SK-N-SH treated with all-trans-retinoic acid at 6 μM for 48 hours (cell line): ENCODE results near the gene WNK1.
"Not testable (repeated sequence)": the region's sequence is repeated elsewhere in the genome, so short reads cannot be mapped to it uniquely, and the experiment has no call there.

Experiments used
- ATAC-seq: fragments of 200-7000 bp; cut with Tn5 transposase; 3 replicates; pipeline ENCODE4 v1.9.1; 2020; ENCODE audit warnings: mild to moderate bottlenecking, moderate library complexity
- BACH2 ChIP-seq: fragments of 250-450 bp; sonication (Bioruptor Pico); IDR thresholded peaks from 2 replicates; pipeline ENCODE4 v1.9.0; 2021; ENCODE audit warnings: mild to moderate bottlenecking, borderline replicate concordance
- CSDC2 ChIP-seq: fragments of 250-450 bp; sonication (Bioruptor Pico); IDR thresholded peaks from 2 replicates; pipeline ENCODE4 v1.5.0; 2020; ENCODE audit warnings: mild to moderate bottlenecking, moderate library complexity
- ESRRG ChIP-seq: fragments of 250-450 bp; sonication (Bioruptor Pico); IDR thresholded peaks from 2 replicates; pipeline ENCODE4 v1.6.1; 2021; ENCODE audit warnings: mild to moderate bottlenecking
- GLIS3 ChIP-seq: fragments of 250-450 bp; sonication (Bioruptor Pico); IDR thresholded peaks from 2 replicates; pipeline ENCODE4 v1.5.0; 2020; ENCODE audit warnings: mild to moderate bottlenecking, moderate library complexity
- ISL1 ChIP-seq: fragments of 250-450 bp; sonication (Bioruptor Pico); IDR thresholded peaks from 2 replicates; pipeline ENCODE4 v2.1.2; 2022; ENCODE audit warnings: mild to moderate bottlenecking, moderate library complexity
- OSR1 ChIP-seq: fragments of 250-450 bp; sonication (Bioruptor Pico); IDR thresholded peaks from 2 replicates; pipeline ENCODE4 v1.8.0; 2022; ENCODE audit warnings: moderate library complexity, mild to moderate bottlenecking, inconsistent platforms
- PPARA ChIP-seq: fragments of 250-450 bp; sonication (Bioruptor Pico); IDR thresholded peaks from 2 replicates; pipeline ENCODE4 v1.5.0; 2020; ENCODE audit warnings: mild to moderate bottlenecking, borderline replicate concordance
- RARB ChIP-seq: fragments of 250-450 bp; sonication (Bioruptor Pico); IDR thresholded peaks from 2 replicates; pipeline ENCODE4 v1.8.0; 2021; ENCODE audit warnings: mild to moderate bottlenecking, moderate library complexity
- SNAI2 ChIP-seq: fragments of 250-450 bp; sonication (Bioruptor Pico); IDR thresholded peaks from 2 replicates; pipeline ENCODE4 v1.5.0; 2020; ENCODE audit warnings: mild to moderate bottlenecking, moderate library complexity
- TOX ChIP-seq: fragments of 250-450 bp; sonication (Bioruptor Pico); IDR thresholded peaks from 2 replicates; pipeline ENCODE4 v1.8.0; 2021; ENCODE audit warnings: mild to moderate bottlenecking, moderate library complexity, borderline replicate concordance
- ZC3H10 ChIP-seq: fragments of 250-450 bp; sonication (Bioruptor Pico); IDR thresholded peaks from 2 replicates; pipeline ENCODE4 v1.5.1; 2021; ENCODE audit warnings: mild to moderate bottlenecking, moderate library complexity
- ZFP3 ChIP-seq: fragments of 250-450 bp; sonication (Bioruptor Pico); IDR thresholded peaks from 2 replicates; pipeline ENCODE4 v1.5.0; 2020; ENCODE audit warnings: mild to moderate bottlenecking, moderate library complexity
- ZFP30 ChIP-seq: fragments of 450-650 bp; formaldehyde crosslinking; IDR thresholded peaks from 2 replicates; pipeline ENCODE4 v1.5.0; 2022; ENCODE audit warnings: mild to moderate bottlenecking, moderate library complexity
- ZNF565 ChIP-seq: fragments of 450-650 bp; formaldehyde crosslinking; conservative IDR thresholded peaks from 2 replicates; pipeline ENCODE4 v1.5.0; 2020; ENCODE audit warnings: low read depth, mild to moderate bottlenecking, moderate library complexity
- ZNF70 ChIP-seq: fragments of 450-650 bp; formaldehyde crosslinking; IDR thresholded peaks from 2 replicates; pipeline ENCODE4 v1.5.0; 2020; ENCODE audit warnings: mild to moderate bottlenecking, moderate library complexity
- ZNF8 ChIP-seq: fragments of 450-650 bp; formaldehyde crosslinking; IDR thresholded peaks from 2 replicates; pipeline ENCODE4 v1.5.0; 2020; ENCODE audit warnings: mild to moderate bottlenecking, moderate library complexity
- TF ChIP-seq, protein P1 (sequence below): fragments of 250-450 bp; sonication (Bioruptor Pico); IDR thresholded peaks from 2 replicates; pipeline ENCODE4 v1.5.1; 2021; ENCODE audit warnings: mild to moderate bottlenecking, moderate library complexity
- TF ChIP-seq, protein P2 (sequence below): fragments of 250-450 bp; sonication (Bioruptor Pico); IDR thresholded peaks from 2 replicates; pipeline ENCODE4 v1.5.0; 2020; ENCODE audit warnings: mild to moderate bottlenecking, moderate library complexity
- TF ChIP-seq, protein P3 (sequence below): fragments of 250-450 bp; sonication (Bioruptor Pico); IDR thresholded peaks from 2 replicates; pipeline ENCODE4 v1.8.0; 2021; ENCODE audit warnings: low read depth, mild to moderate bottlenecking, moderate library complexity, borderline replicate concordance
- TF ChIP-seq, protein P4 (sequence below): fragments of 250-450 bp; sonication (Bioruptor Pico); IDR thresholded peaks from 2 replicates; pipeline ENCODE4 v1.5.1; 2020; ENCODE audit warnings: low read depth, mild to moderate bottlenecking, moderate library complexity

Gene WNK1

DNA sequence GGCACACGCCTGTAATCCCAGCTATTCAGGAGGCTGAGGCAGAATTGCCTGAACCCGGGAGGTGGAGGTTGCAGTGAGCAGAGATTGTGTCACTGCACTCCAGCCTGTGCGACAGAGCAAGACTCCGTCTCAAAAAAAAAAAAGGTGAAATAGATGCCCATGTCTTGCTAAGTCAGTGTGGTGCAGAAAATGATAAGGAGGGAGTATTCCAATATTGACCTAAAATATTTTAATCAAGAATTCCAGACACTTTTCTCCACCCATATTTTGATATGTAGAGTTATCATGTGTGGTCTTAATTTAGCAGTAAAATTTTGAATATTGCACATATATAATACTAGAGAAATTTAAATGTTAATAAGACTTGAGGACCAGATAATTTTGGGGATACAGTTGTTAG, 57.7 kb downstream of the WNK1 start:
- TF ChIP-seq ESRRG (CRISPR knock-in tag) (no peak), GLIS3 (CRISPR knock-in tag) (no peak), OSR1 (CRISPR knock-in tag) (no peak), SNAI2 (CRISPR knock-in tag) (no peak), TOX (no peak), ISL1 (no peak), ZC3H10 (CRISPR knock-in tag) (no peak), PPARA (CRISPR knock-in tag) (no peak), ZFP30 (CRISPR knock-in tag) (no peak)
- TF ChIP-seq, protein P1, sequence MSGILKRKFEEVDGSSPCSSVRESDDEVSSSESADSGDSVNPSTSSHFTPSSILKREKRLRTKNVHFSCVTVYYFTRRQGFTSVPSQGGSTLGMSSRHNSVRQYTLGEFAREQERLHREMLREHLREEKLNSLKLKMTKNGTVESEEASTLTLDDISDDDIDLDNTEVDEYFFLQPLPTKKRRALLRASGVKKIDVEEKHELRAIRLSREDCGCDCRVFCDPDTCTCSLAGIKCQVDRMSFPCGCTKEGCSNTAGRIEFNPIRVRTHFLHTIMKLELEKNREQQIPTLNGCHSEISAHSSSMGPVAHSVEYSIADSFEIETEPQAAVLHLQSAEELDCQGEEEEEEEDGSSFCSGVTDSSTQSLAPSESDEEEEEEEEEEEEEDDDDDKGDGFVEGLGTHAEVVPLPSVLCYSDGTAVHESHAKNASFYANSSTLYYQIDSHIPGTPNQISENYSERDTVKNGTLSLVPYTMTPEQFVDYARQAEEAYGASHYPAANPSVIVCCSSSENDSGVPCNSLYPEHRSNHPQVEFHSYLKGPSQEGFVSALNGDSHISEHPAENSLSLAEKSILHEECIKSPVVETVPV (CRISPR knock-in tag), result no peak
- ATAC-seq, result no peak

DNA sequence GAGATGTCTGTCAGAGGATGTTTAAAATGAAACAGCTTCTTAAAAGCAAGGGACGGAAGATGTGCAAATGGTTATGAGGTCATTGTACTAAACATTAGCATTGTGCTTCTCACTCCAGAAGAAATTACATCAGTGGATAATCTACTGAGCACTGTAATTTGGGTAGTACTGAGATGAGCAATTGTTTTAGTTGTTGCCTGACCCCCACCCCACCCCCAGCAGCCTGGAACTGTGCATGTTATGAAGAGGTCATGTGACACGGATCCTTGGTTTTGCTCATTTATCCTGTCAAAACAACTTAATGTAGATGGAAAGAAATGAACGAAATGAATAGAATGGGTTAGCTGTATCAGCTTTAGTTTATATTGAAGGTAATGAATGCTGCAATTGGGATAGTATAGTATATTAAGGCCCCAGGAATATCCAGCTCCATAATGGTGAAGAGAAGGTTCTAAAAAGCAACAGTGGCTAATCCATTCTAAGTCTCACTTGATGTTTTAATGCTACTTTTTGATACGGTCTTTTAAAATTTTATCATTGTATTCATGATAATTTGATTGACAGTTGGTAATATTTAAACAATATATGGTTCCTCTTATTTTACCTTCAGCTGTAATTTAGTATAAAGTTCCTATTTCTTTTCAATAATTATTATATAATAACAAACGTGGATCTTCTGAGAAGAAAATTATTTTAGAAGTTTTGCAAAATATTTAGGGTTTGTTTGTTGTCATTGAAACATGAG, 58.5 kb downstream of the WNK1 start:
- TF ChIP-seq ZFP3 (CRISPR knock-in tag) (no peak), ZFP30 (CRISPR knock-in tag) (no peak), ZNF70 (CRISPR knock-in tag) (no peak), ESRRG (CRISPR knock-in tag) (no peak), TOX (no peak), OSR1 (CRISPR knock-in tag) (no peak), ZNF565 (CRISPR knock-in tag) (no peak), BACH2 (CRISPR knock-in tag) (no peak), ISL1 (no peak), GLIS3 (CRISPR knock-in tag) (no peak), ZNF8 (CRISPR knock-in tag) (no peak), CSDC2 (CRISPR knock-in tag) (no peak), PPARA (CRISPR knock-in tag) (no peak), RARB (CRISPR knock-in tag) (no peak)
- TF ChIP-seq, protein P2, sequence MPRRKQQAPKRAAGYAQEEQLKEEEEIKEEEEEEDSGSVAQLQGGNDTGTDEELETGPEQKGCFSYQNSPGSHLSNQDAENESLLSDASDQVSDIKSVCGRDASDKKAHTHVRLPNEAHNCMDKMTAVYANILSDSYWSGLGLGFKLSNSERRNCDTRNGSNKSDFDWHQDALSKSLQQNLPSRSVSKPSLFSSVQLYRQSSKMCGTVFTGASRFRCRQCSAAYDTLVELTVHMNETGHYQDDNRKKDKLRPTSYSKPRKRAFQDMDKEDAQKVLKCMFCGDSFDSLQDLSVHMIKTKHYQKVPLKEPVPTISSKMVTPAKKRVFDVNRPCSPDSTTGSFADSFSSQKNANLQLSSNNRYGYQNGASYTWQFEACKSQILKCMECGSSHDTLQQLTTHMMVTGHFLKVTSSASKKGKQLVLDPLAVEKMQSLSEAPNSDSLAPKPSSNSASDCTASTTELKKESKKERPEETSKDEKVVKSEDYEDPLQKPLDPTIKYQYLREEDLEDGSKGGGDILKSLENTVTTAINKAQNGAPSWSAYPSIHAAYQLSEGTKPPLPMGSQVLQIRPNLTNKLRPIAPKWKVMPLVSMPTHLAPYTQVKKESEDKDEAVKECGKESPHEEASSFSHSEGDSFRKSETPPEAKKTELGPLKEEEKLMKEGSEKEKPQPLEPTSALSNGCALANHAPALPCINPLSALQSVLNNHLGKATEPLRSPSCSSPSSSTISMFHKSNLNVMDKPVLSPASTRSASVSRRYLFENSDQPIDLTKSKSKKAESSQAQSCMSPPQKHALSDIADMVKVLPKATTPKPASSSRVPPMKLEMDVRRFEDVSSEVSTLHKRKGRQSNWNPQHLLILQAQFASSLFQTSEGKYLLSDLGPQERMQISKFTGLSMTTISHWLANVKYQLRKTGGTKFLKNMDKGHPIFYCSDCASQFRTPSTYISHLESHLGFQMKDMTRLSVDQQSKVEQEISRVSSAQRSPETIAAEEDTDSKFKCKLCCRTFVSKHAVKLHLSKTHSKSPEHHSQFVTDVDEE, result no peak
- TF ChIP-seq, protein P3, sequence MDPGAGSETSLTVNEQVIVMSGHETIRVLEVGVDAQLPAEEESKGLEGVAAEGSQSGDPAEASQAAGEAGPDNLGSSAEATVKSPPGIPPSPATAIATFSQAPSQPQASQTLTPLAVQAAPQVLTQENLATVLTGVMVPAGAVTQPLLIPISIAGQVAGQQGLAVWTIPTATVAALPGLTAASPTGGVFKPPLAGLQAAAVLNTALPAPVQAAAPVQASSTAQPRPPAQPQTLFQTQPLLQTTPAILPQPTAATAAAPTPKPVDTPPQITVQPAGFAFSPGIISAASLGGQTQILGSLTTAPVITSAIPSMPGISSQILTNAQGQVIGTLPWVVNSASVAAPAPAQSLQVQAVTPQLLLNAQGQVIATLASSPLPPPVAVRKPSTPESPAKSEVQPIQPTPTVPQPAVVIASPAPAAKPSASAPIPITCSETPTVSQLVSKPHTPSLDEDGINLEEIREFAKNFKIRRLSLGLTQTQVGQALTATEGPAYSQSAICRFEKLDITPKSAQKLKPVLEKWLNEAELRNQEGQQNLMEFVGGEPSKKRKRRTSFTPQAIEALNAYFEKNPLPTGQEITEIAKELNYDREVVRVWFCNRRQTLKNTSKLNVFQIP, result no peak
- TF ChIP-seq, protein P4, sequence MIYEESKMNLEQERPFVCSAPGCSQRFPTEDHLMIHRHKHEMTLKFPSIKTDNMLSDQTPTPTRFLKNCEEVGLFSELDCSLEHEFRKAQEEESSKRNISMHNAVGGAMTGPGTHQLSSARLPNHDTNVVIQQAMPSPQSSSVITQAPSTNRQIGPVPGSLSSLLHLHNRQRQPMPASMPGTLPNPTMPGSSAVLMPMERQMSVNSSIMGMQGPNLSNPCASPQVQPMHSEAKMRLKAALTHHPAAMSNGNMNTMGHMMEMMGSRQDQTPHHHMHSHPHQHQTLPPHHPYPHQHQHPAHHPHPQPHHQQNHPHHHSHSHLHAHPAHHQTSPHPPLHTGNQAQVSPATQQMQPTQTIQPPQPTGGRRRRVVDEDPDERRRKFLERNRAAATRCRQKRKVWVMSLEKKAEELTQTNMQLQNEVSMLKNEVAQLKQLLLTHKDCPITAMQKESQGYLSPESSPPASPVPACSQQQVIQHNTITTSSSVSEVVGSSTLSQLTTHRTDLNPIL, result no peak
- TF ChIP-seq, protein P1 (CRISPR knock-in tag), result no peak
- ATAC-seq, result no peak

DNA sequence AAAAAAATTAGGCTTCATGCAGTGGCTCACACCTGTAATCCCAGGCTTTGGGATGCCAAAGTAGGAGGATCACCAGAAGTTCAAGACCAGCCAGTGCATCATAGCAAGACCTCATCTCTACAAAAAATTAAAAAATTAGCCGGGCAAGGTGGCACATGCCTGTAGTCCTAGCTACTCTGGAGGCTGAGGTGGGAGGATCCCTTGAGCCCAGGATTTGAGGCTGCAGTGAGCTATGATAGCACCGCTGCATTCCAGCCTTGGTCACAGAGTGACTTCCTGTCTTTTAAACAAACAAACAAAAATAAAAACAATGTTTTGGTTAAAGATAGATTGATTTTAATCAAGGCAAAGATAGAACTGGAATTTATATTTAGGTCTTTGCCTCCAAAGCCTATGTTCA, 60.6 kb downstream of the WNK1 start:
- no peak for TF ChIP-seq PPARA (CRISPR knock-in tag)
- TF ChIP-seq ZFP3 (CRISPR knock-in tag), result no peak
- TF ChIP-seq CSDC2 (CRISPR knock-in tag), result no peak
- TF ChIP-seq, protein P1 (CRISPR knock-in tag), result no peak
- TF ChIP-seq TOX, result no peak
- TF ChIP-seq BACH2 (CRISPR knock-in tag), result no peak
- TF ChIP-seq, protein P2, result no peak
- no peak for TF ChIP-seq ISL1
- no peak for ATAC-seq

DNA sequence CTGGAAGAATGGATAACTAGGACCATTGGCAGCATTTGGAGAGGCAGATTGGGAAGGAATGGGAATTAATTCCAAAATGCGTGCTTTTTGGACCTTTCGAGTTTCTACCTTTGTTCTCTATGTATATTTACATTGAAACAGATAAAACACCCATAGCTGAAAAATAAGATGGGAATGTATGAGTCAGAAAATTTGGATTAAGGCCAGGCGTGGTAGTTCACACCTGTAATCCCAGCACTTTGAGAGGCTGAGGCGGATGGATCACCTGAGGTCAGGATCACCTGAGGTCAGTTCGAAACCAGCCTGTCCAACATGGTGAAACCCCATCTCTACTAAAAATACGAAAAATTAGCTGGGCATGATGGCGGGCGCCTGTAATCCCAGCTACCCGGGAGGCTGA, 65.1 kb downstream of the WNK1 start:
- ATAC-seq, result not testable (repeated sequence)
